ENCODE data around the gene KAZN. TPM values are rescaled to one million over a fixed set of nuclear protein-coding genes. Genes with fewer than 3 reads are reported as not detected.
A peak's percentile ranks its signal among the peaks of the same experiment; 100 is the strongest.
"Not testable (repeated sequence)": the region's sequence is repeated elsewhere in the genome, so short reads cannot be mapped to it uniquely, and the experiment has no call there.

Gene KAZN
- total and polyA plus RNA-seq, 8 donors = 11.1 to 37.5 (median 30.2) TPM

DNA sequence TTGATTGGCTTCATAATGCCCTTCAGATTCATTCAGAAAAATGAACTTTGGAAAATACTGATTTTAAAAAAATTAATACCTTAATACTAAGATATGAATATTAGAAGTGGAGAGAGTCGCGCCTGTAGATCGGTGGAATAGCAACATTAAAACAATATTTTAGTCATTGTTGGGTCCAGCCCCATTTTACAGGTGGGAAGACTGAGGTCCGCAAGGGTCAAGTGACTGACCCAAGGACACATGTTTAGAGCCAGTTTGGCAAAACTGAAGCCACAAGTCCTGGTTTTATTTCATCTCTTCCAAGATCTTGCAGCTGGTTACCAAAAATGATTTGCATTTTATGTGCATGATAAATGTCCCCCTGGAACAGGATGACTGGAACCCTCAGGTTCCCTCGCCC is 441.4 kb downstream of the KAZN start:
- intact Hi-C loops (cut with DNase I) = no loop called here
- H3K9me3 ChIP-seq = no peaks in the 10 kb centered on the region
- no peaks in the 10 kb centered on the region for H3K4me1 ChIP-seq
- ATAC-seq (no peak), DNase-seq (no peak)
- H3K27ac ChIP-seq = no peak overlapping the region
- TF ChIP-seq, protein P1, sequence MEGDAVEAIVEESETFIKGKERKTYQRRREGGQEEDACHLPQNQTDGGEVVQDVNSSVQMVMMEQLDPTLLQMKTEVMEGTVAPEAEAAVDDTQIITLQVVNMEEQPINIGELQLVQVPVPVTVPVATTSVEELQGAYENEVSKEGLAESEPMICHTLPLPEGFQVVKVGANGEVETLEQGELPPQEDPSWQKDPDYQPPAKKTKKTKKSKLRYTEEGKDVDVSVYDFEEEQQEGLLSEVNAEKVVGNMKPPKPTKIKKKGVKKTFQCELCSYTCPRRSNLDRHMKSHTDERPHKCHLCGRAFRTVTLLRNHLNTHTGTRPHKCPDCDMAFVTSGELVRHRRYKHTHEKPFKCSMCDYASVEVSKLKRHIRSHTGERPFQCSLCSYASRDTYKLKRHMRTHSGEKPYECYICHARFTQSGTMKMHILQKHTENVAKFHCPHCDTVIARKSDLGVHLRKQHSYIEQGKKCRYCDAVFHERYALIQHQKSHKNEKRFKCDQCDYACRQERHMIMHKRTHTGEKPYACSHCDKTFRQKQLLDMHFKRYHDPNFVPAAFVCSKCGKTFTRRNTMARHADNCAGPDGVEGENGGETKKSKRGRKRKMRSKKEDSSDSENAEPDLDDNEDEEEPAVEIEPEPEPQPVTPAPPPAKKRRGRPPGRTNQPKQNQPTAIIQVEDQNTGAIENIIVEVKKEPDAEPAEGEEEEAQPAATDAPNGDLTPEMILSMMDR (IDR thresholded peaks at IDR 0.05) = no peak
- H3K27me3 ChIP-seq = no peaks in the 10 kb centered on the region
- H3K36me3 ChIP-seq = no peaks in the 10 kb centered on the region
- no peak overlapping the region for H3K4me3 ChIP-seq

DNA sequence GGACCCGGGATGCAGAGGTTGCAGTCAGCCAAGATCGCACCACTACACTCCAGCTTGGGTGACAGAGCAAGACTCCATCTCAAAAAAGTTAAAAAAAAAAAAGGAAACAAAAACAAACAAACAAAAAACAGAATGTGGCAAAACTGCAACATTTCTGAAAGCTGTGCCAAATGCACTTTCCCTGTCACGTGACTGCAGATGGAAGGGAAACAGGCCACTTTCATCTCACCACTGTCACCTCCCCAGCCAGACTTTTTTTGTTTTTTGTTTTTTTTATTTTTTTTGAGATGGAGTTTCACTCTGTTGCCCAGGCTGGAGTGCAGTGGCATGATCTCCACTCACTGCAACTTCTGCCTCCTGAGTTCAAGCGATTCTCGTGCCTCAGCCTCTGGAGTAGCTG is 442.2 kb downstream of the KAZN start:
- H3K4me3 ChIP-seq; intact Hi-C loops (cut with DNase I); H3K27me3 ChIP-seq; H3K9me3 ChIP-seq; H3K27ac ChIP-seq; H3K36me3 ChIP-seq; H3K4me1 ChIP-seq; ATAC-seq: not testable (repeated sequence)
- peak in 1 of 4 donors; percentile 46 for DNase-seq

DNA sequence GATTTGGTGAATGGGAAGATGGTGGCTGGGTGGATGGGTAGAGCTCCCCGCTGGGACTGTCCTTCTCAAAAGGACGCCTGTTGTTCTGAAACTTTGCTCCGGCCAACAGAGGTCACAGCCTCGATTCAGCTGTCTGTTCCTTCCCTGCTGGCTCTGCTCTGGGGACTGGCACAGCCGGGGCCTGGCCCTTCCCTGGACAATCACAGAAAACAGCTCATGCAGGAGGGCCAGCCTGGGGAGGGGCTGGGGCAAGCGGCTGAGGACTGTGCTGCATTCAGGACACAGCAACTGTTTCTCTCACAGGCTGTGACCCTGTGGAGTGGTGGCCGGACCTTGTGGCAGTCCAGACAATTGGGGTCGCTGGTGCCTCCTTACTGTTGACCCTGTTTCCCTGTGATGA is 444.4 kb downstream of the KAZN start:
- no peak for ATAC-seq
- H3K27ac ChIP-seq = no peak overlapping the region
- H3K9me3 ChIP-seq = no peaks in the 10 kb centered on the region
- no peaks in the 10 kb centered on the region for H3K36me3 ChIP-seq
- no peak overlapping the region for H3K4me3 ChIP-seq
- intact Hi-C loops (cut with DNase I) = no loop called here
- TF ChIP-seq, protein P1 (IDR thresholded peaks at IDR 0.05) = no peak
- H3K4me1 ChIP-seq = no peaks in the 10 kb centered on the region
- peak in 1 of 4 donors; percentile 43 for DNase-seq
- H3K27me3 ChIP-seq = no peaks in the 10 kb centered on the region

DNA sequence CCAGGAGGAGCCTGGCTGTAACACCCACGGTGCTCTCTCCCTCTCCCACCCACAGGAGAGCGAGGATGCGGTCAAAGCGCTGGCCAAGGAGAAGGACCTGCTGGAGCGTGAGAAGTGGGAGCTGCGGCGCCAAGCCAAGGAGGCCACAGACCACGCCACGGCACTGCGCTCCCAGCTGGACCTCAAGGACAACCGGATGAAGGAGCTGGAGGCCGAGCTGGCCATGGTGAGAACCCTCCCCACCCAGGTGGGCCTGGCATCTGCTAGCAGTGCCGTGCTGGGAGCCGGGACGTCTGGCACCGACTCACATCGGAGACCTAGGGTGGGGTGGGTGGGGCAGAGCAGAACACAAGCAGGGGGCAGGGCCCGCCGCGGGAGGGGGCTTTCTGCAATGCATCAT is 445.4 kb downstream of the KAZN start:
- Histone ChIP-seq H3K4me3 (no peak overlapping the region), H3K27ac (no peak overlapping the region), H3K27me3 (no peaks in the 10 kb centered on the region), H3K9me3 (no peaks in the 10 kb centered on the region), H3K36me3 (no peaks in the 10 kb centered on the region), H3K4me1 (no peaks in the 10 kb centered on the region)
- TF ChIP-seq, protein P1 (IDR thresholded peaks at IDR 0.05) = no peak
- DNase-seq (peak in 1 of 4 donors; percentile 73), ATAC-seq (no peak)
- intact Hi-C loops (cut with DNase I) = no loop called here

DNA sequence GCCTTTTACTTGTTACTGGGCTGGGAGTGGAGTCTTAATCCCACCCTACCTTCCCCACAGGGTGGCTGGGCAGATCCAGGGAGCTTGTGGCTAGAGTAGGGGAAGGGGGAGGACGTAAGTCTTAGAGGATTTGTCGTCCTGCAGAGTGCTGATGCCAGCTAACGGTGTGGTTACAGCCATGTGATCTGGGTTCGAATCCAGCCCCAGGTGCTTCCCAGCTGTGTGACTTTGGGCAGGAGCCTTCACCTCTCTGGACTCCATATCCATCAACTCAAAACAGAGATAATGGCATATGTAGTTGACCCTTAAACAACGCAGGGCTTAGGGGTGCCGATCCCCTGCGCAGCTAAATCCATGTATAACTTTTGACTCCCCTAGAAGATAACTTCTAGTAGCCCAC is 446.6 kb downstream of the KAZN start:
- ATAC-seq (no peak), DNase-seq (no peak)
- Histone ChIP-seq H3K4me3 (no peak overlapping the region), H3K27ac (no peak overlapping the region), H3K9me3 (no peaks in the 10 kb centered on the region), H3K4me1 (no peaks in the 10 kb centered on the region), H3K27me3 (no peaks in the 10 kb centered on the region), H3K36me3 (no peaks in the 10 kb centered on the region)
- intact Hi-C loops (cut with DNase I) = no loop called here
- TF ChIP-seq, protein P1 (IDR thresholded peaks at IDR 0.05) = no peak

DNA sequence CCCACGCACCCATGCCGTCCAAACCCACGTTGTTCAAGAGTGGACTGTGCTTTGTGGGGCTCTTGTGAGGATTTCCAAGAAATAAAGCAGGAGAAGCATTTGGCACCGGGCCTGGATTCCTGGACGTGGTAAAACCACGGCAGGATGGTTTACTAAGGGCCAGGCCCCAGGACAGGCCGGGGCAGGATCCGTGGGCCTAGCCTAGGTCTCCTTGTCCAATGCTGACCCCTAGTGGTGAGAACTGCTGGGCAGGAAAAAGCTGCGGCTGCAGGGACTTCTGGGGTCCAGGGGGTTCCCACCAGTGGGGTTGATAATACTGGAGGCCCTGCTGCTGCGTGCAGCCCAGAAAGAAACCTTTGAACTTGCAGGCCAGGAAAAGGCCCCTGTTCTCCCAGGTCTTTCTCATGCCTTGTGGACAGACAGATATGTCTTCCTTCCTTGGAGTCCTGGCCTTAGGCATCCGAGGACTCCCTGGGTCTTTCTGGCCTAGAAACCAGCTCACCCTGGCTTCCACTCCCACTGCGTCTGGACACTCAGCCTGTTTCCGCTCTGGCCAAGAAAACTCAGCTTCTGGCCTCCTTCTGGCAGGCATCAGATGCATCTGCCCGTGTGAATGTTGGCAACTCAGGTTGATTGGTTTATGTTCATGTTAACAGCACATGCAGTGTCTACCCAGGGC is 448.1 kb downstream of the KAZN start:
- DNase-seq = peak in 3 of 4 donors; percentile 60 to 75 (median 63)
- TF ChIP-seq, protein P1 (IDR thresholded peaks at IDR 0.05) = peak; percentile 88 to 95
- Histone ChIP-seq H3K4me1 (no peaks in the 10 kb centered on the region), H3K9me3 (no peaks in the 10 kb centered on the region), H3K4me3 (no peak overlapping the region), H3K36me3 (no peaks in the 10 kb centered on the region), H3K27ac (no peak overlapping the region), H3K27me3 (no peaks in the 10 kb centered on the region)
- ATAC-seq = peak; percentile 95
- intact Hi-C loops (cut with DNase I) = no loop called here

Data from left lung (tissue), 10 donors.